Measurements from ENCODE around the gene PPARG. TPM values are rescaled to one million over a fixed set of nuclear protein-coding genes. Genes with fewer than 3 reads are reported as not detected.

PPARG gene
- total RNA-seq, 4 donors from 2014 or later = 199 to 374 (median 218) TPM

DNA sequence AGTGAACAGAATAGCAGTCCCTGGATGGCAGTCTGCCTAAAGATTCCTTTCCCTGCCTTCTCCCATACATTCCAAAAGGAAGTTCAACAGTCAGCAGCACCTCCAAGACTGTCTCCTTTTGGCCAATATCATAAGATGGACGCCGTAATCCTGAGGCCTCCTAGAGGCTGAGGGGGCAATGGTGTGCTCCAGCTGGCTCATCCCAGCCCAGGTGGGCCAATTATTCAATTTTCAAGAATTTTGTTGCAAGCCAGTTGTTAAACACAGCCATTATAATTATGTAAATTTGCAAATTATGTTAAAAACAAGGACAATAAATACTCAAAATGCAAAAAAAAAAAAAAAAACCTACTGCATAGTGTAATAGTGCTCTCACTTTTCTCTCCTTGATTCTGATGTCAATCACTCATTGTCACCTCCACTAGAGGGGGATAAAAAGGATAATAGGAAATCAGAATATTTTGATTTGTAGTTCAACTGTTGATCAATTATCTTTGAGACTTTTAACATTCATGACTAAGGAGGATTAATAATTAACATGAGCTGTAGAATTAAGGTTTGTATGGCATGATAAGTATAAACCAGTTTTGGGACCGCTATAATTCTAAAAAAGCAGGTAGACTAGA, 40.1 kb downstream of the PPARG start:
- ATAC-seq (ENCODE audit: low FRiP score) = no peak
- TF ChIP-seq, protein P1, sequence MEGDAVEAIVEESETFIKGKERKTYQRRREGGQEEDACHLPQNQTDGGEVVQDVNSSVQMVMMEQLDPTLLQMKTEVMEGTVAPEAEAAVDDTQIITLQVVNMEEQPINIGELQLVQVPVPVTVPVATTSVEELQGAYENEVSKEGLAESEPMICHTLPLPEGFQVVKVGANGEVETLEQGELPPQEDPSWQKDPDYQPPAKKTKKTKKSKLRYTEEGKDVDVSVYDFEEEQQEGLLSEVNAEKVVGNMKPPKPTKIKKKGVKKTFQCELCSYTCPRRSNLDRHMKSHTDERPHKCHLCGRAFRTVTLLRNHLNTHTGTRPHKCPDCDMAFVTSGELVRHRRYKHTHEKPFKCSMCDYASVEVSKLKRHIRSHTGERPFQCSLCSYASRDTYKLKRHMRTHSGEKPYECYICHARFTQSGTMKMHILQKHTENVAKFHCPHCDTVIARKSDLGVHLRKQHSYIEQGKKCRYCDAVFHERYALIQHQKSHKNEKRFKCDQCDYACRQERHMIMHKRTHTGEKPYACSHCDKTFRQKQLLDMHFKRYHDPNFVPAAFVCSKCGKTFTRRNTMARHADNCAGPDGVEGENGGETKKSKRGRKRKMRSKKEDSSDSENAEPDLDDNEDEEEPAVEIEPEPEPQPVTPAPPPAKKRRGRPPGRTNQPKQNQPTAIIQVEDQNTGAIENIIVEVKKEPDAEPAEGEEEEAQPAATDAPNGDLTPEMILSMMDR (IDR thresholded peaks at IDR 0.05) = no peak
- DNase-seq (ENCODE audit: low spot score) = no peak

DNA sequence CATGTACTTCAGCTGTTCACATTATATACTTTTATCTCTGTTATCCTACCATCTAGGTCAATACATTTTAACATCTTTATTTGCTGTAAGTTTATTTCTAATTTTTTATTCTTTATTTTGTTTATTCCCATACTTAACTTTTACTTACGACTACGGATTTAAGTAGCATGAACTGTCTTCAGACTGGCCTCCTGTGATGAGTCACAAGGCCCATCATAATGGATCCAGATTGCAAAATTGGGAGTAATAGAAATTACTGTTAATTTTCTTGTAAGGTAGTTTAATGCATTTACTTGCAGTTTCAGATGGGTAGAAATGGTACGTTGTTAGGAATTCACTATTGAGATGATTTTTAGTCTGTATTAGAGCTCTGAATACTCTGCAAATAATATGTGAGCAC, 45.9 kb downstream of the PPARG start:
- ATAC-seq (ENCODE audit: low FRiP score) = no peak
- no peak for DNase-seq (ENCODE audit: low spot score)
- TF ChIP-seq, protein P1 (IDR thresholded peaks at IDR 0.05) = no peak

DNA sequence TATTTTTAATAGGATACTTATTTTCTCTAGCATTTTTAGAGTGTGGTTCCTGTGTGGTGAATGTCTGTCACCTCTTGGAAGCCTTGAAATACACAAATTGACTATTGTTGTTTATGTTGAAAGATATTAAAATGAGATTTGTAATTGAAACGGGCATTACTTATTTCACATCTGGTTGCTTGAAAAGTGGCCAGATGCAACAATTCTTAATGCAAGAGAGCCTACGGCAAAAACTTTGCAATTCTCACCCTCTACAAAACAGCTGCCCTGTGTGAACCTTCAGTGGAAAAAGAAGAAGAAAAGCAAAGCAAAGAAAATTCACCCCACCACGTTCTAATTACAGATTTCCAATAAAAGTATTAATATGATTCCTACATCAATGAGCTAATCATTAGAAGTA, 46.6 kb downstream of the PPARG start:
- DNase-seq (ENCODE audit: low spot score) (no peak), ATAC-seq (ENCODE audit: low FRiP score) (no peak)
- TF ChIP-seq, protein P1 (IDR thresholded peaks at IDR 0.05) = no peak

DNA sequence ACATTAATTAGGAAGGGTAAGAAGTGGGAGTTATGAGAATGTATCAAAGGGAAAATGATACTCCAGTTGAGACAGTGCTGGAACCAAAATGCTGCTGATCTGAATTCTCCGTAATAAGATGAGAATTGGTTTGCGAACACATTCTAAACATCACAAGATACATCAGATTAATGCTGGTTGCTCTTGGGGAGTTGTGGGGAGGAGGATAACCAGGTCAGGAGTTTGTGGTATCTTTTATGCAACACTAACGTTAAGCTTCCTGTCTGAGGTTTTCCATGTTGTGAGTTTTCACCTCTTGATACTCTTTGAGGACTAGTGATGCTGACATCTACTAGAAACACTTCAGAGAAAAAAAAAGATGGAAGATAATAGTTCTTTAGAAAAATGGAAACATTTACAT, 47.2 kb downstream of the PPARG start:
- TF ChIP-seq, protein P1 (IDR thresholded peaks at IDR 0.05) = no peak
- DNase-seq (ENCODE audit: low spot score) (no peak), ATAC-seq (ENCODE audit: low FRiP score) (no peak)

DNA sequence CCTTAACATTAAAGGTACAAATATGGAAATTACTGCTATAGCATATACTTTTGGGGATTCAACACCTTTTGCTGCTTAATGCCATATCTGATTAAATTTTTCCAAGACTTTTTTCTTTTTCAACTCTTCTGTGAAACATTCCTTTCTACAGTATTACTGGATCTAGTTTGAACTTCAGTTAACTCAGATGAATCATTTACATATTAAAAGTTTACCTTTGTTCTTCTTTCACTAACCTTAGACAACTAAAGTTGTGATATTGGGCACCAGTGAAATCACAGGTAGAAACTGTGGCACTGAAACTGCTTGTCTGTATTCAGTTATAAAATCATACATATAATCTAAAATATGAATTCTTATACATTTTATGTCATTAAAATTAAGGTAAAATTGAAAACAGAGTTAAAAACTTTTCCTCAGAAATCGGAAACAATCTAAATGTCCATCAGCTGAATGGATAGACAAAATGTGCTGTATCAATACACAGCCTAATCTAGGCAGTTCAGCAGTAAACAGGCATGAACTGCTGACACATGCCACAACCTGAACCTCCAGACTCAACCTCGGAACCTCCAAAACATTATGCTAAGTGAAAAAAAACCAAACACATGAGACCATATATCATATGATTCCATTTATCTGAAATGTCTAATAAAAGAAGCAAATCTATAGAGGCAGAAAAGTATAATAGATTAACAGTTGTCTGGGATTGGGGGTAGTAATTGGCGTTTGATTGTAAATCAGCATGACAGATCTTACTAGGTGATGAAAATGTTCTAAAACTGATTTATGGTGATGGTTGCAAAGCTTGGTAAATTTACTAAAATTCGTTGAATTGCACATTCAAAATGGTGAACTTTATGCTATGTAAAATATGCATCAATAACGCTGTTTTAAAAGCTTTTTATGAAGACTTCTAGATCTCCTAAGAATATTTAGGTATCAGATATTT, 50.0 kb downstream of the PPARG start:
- ATAC-seq (ENCODE audit: low FRiP score) = no peak
- DNase-seq (ENCODE audit: low spot score) = no peak
- TF ChIP-seq, protein P1 (IDR thresholded peaks at IDR 0.05) = no peak

DNA sequence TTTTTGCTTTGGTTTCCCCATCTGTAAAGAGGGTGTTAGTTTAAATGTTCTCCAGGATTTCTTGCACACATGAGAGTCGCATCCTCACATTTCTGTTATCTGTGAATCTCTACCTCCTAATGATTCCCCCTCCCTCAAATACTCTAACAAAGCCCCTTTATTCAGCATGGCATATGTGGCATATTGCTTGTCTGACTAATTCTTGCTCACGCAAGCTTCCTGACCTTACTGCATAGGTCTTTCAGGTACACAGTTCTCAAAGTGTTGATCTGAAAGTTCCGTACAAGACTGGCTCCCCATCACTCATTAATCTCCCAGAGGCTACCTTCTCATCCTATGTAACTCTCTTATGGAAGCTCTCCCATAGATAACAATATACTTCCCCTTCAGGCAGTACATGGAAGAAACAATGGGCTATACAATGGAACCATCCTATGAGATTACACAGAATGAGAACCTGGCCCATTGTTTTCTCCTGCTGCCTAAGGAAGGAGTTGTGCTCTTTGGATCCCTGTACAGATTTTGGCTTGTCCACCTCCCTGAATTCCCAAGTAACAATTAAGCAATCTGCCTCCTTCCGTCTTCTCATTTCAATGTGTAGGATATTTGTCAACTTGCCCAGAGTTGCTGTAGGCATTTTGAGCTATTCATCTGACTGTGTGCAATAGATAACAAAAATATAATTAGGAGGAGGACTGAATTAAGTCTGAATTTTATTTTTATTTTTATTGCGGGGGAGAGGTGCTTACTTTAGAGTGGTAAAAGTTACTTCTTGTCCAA, 51.0 kb downstream of the PPARG start:
- TF ChIP-seq, protein P1 (IDR thresholded peaks at IDR 0.05) = no peak
- DNase-seq (ENCODE audit: low spot score) = no peak
- no peak for ATAC-seq (ENCODE audit: low FRiP score)

Measured in omental fat pad (tissue), 4 donors.